Nephron progenitor cell (in vitro differentiated cells): Measurements from ENCODE around the gene TPM4.

Experiments
- DNase-seq: peaks from one replicate; pipeline ENCODE4 v3.0.0; 2021
- H3K27ac Mint-ChIP-seq: 2 replicates; pipeline ENCODE4 v1.8.0; 2021; ENCODE audit warnings: mild to moderate bottlenecking, moderate library complexity, mixed read lengths
- H3K27me3 Mint-ChIP-seq: 2 replicates; pipeline ENCODE4 v1.8.0; 2021; ENCODE audit warnings: mild to moderate bottlenecking, low read depth, mixed read lengths; ENCODE audit not compliant: poor library complexity
- H3K36me3 Mint-ChIP-seq: 2 replicates; pipeline ENCODE4 v1.8.0; 2021; ENCODE audit warnings: low read depth, mixed read lengths
- H3K4me1 Mint-ChIP-seq: 2 replicates; pipeline ENCODE4 v1.8.0; 2021; ENCODE audit warnings: mixed read lengths
- H3K4me3 Mint-ChIP-seq: 2 replicates; pipeline ENCODE4 v1.8.0; 2021; ENCODE audit warnings: mild to moderate bottlenecking, moderate library complexity, mixed read lengths
- H3K9me3 Mint-ChIP-seq: 2 replicates; pipeline ENCODE4 v1.8.0; 2021; ENCODE audit warnings: mild to moderate bottlenecking, moderate library complexity, mixed read lengths
- TF ChIP-seq, protein P1 (sequence below): fragments of 200-600 bp; sonication (generic); IDR thresholded peaks from 2 replicates; pipeline ENCODE4 v1.5.0; 2021; ENCODE audit warnings: antibody characterized with exemption

TPM4 gene

GRCh38 chr19:16032509-16033135 lies 43.7 kb upstream of the TPM4 start:
- TF ChIP-seq, protein P1, sequence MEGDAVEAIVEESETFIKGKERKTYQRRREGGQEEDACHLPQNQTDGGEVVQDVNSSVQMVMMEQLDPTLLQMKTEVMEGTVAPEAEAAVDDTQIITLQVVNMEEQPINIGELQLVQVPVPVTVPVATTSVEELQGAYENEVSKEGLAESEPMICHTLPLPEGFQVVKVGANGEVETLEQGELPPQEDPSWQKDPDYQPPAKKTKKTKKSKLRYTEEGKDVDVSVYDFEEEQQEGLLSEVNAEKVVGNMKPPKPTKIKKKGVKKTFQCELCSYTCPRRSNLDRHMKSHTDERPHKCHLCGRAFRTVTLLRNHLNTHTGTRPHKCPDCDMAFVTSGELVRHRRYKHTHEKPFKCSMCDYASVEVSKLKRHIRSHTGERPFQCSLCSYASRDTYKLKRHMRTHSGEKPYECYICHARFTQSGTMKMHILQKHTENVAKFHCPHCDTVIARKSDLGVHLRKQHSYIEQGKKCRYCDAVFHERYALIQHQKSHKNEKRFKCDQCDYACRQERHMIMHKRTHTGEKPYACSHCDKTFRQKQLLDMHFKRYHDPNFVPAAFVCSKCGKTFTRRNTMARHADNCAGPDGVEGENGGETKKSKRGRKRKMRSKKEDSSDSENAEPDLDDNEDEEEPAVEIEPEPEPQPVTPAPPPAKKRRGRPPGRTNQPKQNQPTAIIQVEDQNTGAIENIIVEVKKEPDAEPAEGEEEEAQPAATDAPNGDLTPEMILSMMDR: no peak
- Mint-ChIP-seq H3K27me3 (peaks cover 7% of the 10 kb centered on the region), H3K4me3 (no peak overlapping the region), H3K36me3 (no peaks in the 10 kb centered on the region), H3K27ac (no peak overlapping the region), H3K9me3 (peaks cover 44% of the 10 kb centered on the region), H3K4me1 (no peaks in the 10 kb centered on the region)
- no peak for DNase-seq

GRCh38 chr19:16033136-16033530 lies 43.2 kb upstream of the TPM4 start:
- Mint-ChIP-seq H3K27me3 (peaks cover 7% of the 10 kb centered on the region), H3K27ac (no peak overlapping the region), H3K36me3 (no peaks in the 10 kb centered on the region), H3K4me3 (no peak overlapping the region), H3K9me3 (peaks cover 47% of the 10 kb centered on the region), H3K4me1 (no peaks in the 10 kb centered on the region)
- TF ChIP-seq, protein P1: no peak
- no peak for DNase-seq

GRCh38 chr19:16033721-16034120 lies 42.6 kb upstream of the TPM4 start:
- H3K9me3 Mint-ChIP-seq: peaks cover 49% of the 10 kb centered on the region
- TF ChIP-seq, protein P1: no peak
- H3K27ac Mint-ChIP-seq: no peak overlapping the region
- no peak overlapping the region for H3K4me3 Mint-ChIP-seq
- H3K27me3 Mint-ChIP-seq: peaks cover 7% of the 10 kb centered on the region
- H3K36me3 Mint-ChIP-seq: no peaks in the 10 kb centered on the region
- H3K4me1 Mint-ChIP-seq: no peaks in the 10 kb centered on the region
- DNase-seq: no peak

GRCh38 chr19:16034180-16034579 lies 42.1 kb upstream of the TPM4 start:
- TF ChIP-seq, protein P1: no peak
- Mint-ChIP-seq H3K27ac (no peak overlapping the region), H3K4me1 (no peaks in the 10 kb centered on the region), H3K36me3 (no peaks in the 10 kb centered on the region), H3K27me3 (peaks cover 7% of the 10 kb centered on the region), H3K4me3 (no peak overlapping the region), H3K9me3 (peaks cover 49% of the 10 kb centered on the region)
- no peak for DNase-seq

DNA sequence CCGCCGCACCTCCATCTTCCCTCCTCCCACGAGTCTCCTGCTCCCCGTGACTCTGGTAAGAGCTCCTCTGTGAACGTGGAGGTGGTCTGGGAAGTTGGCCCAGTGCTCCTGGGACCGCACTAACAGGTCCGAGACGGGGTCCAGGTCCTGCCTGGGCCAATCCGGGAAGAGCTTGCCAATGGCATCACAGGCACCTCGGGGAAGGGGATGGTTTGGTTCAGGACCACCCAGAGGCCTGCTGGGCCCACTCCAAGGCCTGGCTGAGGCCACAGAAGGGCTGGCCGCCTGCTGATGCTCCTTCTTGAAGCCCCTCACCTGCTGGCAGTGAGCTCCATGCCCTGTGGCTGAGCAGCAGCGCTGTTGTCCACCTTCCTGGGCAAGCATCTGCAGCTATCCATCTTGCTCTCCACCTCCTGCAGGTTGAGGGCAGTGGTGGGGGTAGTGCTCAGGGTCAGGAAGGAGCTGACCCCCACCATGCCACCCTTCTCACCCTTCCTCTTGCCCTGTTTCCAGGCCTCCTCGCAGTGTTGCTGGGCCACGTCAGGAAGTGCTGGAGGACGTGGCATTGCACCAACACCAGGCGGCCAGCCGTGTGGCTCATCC lies 41.2 kb upstream of the TPM4 start:
- no peak for DNase-seq
- Mint-ChIP-seq H3K27me3 (peaks cover 3% of the 10 kb centered on the region), H3K4me1 (no peaks in the 10 kb centered on the region), H3K4me3 (no peak overlapping the region), H3K36me3 (no peaks in the 10 kb centered on the region), H3K9me3 (peaks cover 47% of the 10 kb centered on the region), H3K27ac (no peak overlapping the region)
- TF ChIP-seq, protein P1: no peak
